ENCODE results near the gene RBM22.
A peak's percentile ranks its signal among the peaks of the same experiment; 100 is the strongest.
"Not testable (repeated sequence)": the region's sequence is repeated elsewhere in the genome, so short reads cannot be mapped to it uniquely, and the experiment has no call there.

Gene RBM22
- 166 to 177 reads per million in 2 donors for total RNA-seq

- peak; percentile 77 to 95 (median 88) for DNase-seq
These were observed at the start of gene RBM22 for GRCh38 chr5:150700594-150701377. Gene RBM22 (minus strand): TSS chr5:150701062. CDS start chr5:150700985, 77 bp downstream.

GRCh38 chr5:150750469-150750868 lies 49.6 kb upstream of the RBM22 start:
- DNase-seq, result no peak

- not testable (repeated sequence) for DNase-seq
These were observed 42.3 kb upstream of the RBM22 start for GRCh38 chr5:150743142-150743488.

- peak in 1 of 5 experiments; percentile 10 for DNase-seq
These were observed 41.7 kb upstream of the RBM22 start for GRCh38 chr5:150742455-150743141.

- no peak for DNase-seq
These were observed 40.1 kb upstream of the RBM22 start for GRCh38 chr5:150740992-150741391.

- peak in 1 of 5 experiments; percentile 53 for DNase-seq
These were observed 38.0 kb upstream of the RBM22 start for GRCh38 chr5:150738862-150739261.

GRCh38 chr5:150734579-150735384 lies 33.9 kb upstream of the RBM22 start:
- DNase-seq, result peak in 1 of 5 experiments; percentile 72

- DNase-seq, result no peak
These were observed 30.9 kb upstream of the RBM22 start for GRCh38 chr5:150731669-150732242.

GRCh38 chr5:150729859-150730258 lies 29.0 kb upstream of the RBM22 start:
- DNase-seq, result no peak

- DNase-seq, result no peak
These were observed 23.0 kb upstream of the RBM22 start for GRCh38 chr5:150723845-150724244.

- no peak for DNase-seq
These were observed 9.3 kb upstream of the RBM22 start for GRCh38 chr5:150710165-150710564.

- DNase-seq, result no peak
These were observed 6.0 kb upstream of the RBM22 start for GRCh38 chr5:150706776-150707390.

- DNase-seq, result no peak
These were observed 2.9 kb upstream of the RBM22 start for GRCh38 chr5:150703762-150704161.

- no peak for DNase-seq
These were observed 642 bp downstream of the RBM22 start for GRCh38 chr5:150700246-150700593.

- no peak for DNase-seq
These were observed 6.2 kb downstream of the RBM22 start for GRCh38 chr5:150694612-150695011.

- no peak for DNase-seq
These were observed 8.6 kb downstream of the RBM22 start for GRCh38 chr5:150692276-150692675.

GRCh38 chr5:150690760-150691159 lies 10.1 kb downstream of the RBM22 start:
- DNase-seq, result no peak

- no peak for DNase-seq
These were observed 11.7 kb downstream of the RBM22 start for GRCh38 chr5:150689120-150689519.

- DNase-seq, result no peak
These were observed 24.3 kb downstream of the RBM22 start for GRCh38 chr5:150676578-150676977.

GRCh38 chr5:150675069-150675468 lies 25.8 kb downstream of the RBM22 start:
- no peak for DNase-seq

GRCh38 chr5:150674341-150674821 lies 26.5 kb downstream of the RBM22 start:
- DNase-seq, result no peak

GRCh38 chr5:150672884-150673275 lies 28.0 kb downstream of the RBM22 start:
- no peak for DNase-seq
